Omental fat pad (tissue), 4 donors: Measurements from ENCODE around the gene MUC20. TPM values are rescaled to one million over a fixed set of nuclear protein-coding genes. Genes with fewer than 3 reads are reported as not detected.

Experiments used
- ATAC-seq: fragments of 150-250 bp; one replicate; pipeline ENCODE4 v1.9.1; 2016; ENCODE audit warnings: mild to moderate bottlenecking, moderate library complexity; ENCODE audit not compliant: low FRiP score
- DNase-seq: peaks from one replicate; pipeline ENCODE4 v3.0.0-alpha.2; 2019; ENCODE audit warnings: low spot score
- CTCF ChIP-seq, 3 donors: fragments of 450-650 bp; IDR thresholded peaks; one replicate each; pipeline ENCODE4 v1.5.1; 2016 to 2017; ENCODE audit warnings: antibody characterized with exemption in 3 of 3, mild to moderate bottlenecking in 3 of 3, moderate library complexity in 2 of 3
- total RNA-seq, 4 donors: library from RNA; depleted of rRNA; stranded (reverse); fragments of >200 nt; gene quantifications; one replicate each; pipeline ENCODE4 v1.1.0, GENCODE V29; 2016

MUC20 gene
- total RNA-seq, 4 donors from 2014 or later = 1.3 to 8.7 (median 6.2) TPM

GRCh38 chr3:195701042-195701915 lies 19.5 kb upstream of the MUC20 start:
- no peak for ATAC-seq
- no peak for TF ChIP-seq CTCF (IDR thresholded peaks at IDR 0.05)
- no peak for DNase-seq

DNA sequence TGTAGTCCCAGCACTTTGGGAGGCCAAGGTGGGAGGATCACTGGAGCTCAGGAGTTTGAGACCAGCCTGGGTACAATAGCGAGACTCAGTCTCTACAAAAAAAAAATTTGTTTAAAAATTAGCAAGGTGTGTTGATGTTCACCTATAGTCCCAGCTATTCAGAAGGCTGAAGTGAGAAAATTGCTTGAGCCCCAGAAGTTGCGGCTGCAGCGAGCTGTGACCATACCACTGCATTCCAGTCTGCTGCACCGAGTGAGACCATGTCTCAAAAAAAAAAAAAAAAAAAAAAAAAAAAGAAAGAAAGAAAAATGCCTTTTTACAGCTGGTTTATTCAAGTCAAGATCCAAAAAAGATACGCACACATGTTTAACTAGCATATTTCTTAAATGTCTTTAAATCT lies 17.0 kb upstream of the MUC20 start:
- no peak for ATAC-seq
- no peak for DNase-seq
- no peak for TF ChIP-seq CTCF (IDR thresholded peaks at IDR 0.05)

DNA sequence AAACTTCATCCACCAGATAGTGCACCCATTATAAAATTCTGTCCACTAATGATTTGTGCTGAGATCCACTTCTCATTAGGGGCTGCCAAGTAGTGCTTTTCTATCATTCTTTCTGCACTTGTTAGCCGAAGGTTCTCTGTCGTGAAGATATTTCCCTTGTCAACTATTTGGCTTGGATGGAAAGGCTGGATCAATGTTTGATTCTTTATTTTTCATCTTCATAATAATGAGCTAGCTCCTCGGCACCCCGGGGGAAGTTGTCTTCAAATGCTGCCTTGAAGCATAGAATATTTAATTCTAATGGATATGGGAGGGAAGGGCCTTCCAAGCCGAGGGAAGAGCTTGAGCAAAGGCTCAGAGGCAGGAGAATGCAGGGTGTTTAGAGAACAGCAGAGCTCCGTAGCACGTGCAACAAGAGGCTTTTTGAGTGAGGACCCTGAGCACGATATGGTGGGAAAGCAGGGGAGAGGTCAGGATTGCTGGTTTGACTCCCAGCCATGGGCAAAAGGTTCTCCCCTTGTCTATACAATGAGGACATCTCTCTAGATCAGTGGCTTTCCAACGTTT lies 16.3 kb upstream of the MUC20 start:
- no peak for TF ChIP-seq CTCF (IDR thresholded peaks at IDR 0.05)
- ATAC-seq (no peak), DNase-seq (no peak)

DNA sequence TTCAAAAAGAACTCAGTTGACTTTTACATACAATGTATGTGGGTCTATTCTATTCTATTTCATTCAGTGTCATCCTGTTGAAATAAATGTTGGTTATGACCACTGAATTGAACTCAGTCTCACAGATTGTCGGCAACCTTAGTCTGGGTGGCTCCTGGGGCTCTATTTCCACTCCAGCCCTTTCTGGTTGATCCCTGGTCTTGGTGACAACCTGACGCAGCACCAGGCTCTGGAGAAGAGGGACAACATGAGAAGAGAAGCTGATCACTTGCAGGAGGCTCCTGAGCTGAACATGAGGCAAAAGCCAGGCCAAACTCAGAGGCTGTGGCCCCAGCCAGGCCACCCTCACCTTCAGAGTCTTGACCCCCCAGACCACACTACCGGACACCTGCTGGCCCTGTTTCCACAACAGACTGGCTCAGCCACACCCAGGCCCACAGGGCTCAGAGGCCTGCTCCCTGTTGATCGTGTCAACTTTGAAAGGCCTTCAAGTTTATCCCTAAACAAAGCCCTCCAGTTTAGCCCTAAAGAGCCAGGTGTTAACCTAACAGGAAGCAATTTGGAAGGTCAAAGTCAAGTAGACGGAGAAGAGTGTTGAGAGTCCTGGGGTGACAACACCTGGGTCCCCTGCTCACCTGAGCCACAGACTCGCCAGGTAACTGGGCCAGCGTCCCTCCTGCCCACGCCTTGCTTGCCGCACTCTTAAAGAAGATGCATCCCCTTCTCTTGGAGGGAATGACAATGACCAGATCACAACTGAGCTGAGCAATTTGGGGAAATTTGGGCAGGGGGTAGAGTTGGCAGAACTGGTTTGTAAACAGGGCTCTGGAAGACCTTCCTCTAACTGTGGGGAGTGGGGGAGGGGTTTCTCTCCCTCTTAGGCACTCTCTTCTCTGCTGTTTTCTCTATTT lies 15.4 kb upstream of the MUC20 start:
- DNase-seq (no peak), ATAC-seq (no peak)
- TF ChIP-seq CTCF (IDR thresholded peaks at IDR 0.05) = no peak

DNA sequence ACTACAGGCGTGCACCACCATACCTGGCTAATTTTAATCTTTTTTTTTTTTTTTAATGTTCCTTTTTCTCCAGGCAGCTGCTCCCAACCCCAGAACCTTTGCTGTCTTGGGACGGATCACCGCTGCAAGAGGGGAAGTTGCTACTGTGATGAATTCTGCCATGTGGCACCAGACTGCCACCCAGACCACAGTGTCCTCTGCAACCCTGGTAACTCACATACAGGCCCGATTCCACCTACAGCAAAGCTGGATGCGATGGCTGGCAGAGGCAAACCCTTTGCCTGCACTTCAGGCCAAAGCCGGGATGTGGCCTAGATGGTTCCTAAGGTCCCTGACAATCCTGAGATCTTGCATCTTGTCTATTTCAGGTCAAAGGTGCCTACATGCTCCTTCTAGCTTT lies 12.7 kb upstream of the MUC20 start:
- no peak for DNase-seq
- ATAC-seq = no peak
- TF ChIP-seq CTCF (IDR thresholded peaks at IDR 0.05) = no peak

GRCh38 chr3:195708626-195709481 lies 11.9 kb upstream of the MUC20 start:
- no peak for TF ChIP-seq CTCF (IDR thresholded peaks at IDR 0.05)
- ATAC-seq = no peak
- DNase-seq = no peak
